ENCODE results near the gene CYTH3.
A peak's percentile ranks its signal among the peaks of the same experiment; 100 is the strongest.

The CYTH3 gene

GRCh38 chr7:6167587-6168476, 104.6 kb downstream of the CYTH3 start:
- DNase-seq, result no peak

GRCh38 chr7:6167004-6167551, 105.3 kb downstream of the CYTH3 start:
- no peak for DNase-seq

GRCh38 chr7:6166443-6166891, 106.0 kb downstream of the CYTH3 start:
- DNase-seq, result no peak

- DNase-seq, result no peak
Observed at GRCh38 chr7:6165521-6166320, 106.7 kb downstream of the CYTH3 start.

- DNase-seq, result no peak
Observed at GRCh38 chr7:6165075-6165474, 107.3 kb downstream of the CYTH3 start.

- DNase-seq, result no peak
Observed at GRCh38 chr7:6164491-6164890, 107.9 kb downstream of the CYTH3 start.

GRCh38 chr7:6164010-6164409, 108.4 kb downstream of the CYTH3 start:
- no peak for DNase-seq

GRCh38 chr7:6163402-6163801, 109.0 kb downstream of the CYTH3 start:
- DNase-seq, result no peak

- no peak for DNase-seq
Observed at GRCh38 chr7:6162650-6163366, 109.6 kb downstream of the CYTH3 start.

GRCh38 chr7:6162331-6162620, 110.1 kb downstream of the CYTH3 start:
- DNase-seq, result no peak

- DNase-seq, result no peak
Observed at GRCh38 chr7:6161463-6162330, 110.7 kb downstream of the CYTH3 start.

GRCh38 chr7:6160191-6160623, 112.2 kb downstream of the CYTH3 start:
- peak in 28 of 56 donors; percentile 14 to 61 (median 32) for DNase-seq

GRCh38 chr7:6159524-6160031, 112.8 kb downstream of the CYTH3 start:
- DNase-seq, result no peak

GRCh38 chr7:6159097-6159483, 113.3 kb downstream of the CYTH3 start:
- no peak for DNase-seq

GRCh38 chr7:6158424-6159096, 113.9 kb downstream of the CYTH3 start:
- DNase-seq, result peak in 24 of 56 donors; percentile 7 to 64 (median 43)

- DNase-seq, result no peak
Observed at GRCh38 chr7:6157685-6158423, 114.6 kb downstream of the CYTH3 start.

- no peak for DNase-seq
Observed at GRCh38 chr7:6156734-6157133, 115.7 kb downstream of the CYTH3 start.

GRCh38 chr7:6155596-6155995, 116.8 kb downstream of the CYTH3 start:
- DNase-seq, result no peak

Measured in amygdala (tissue), 56 donors.